GM10266 (cell line): ENCODE results near the gene COL4A2.

Experiments used
- DNase-seq: peaks from one replicate; pipeline ENCODE4 v3.0.0; 2012; ENCODE audit errors: extremely low spot score
- TF ChIP-seq, protein P1 (sequence below): IDR thresholded peaks from 2 replicates; pipeline ENCODE4 v1.5.1; 2012; ENCODE audit warnings: mild to moderate bottlenecking, low read depth; ENCODE audit not compliant: control insufficient read depth, insufficient read depth; ENCODE audit errors: missing control alignments

Gene COL4A2

DNA sequence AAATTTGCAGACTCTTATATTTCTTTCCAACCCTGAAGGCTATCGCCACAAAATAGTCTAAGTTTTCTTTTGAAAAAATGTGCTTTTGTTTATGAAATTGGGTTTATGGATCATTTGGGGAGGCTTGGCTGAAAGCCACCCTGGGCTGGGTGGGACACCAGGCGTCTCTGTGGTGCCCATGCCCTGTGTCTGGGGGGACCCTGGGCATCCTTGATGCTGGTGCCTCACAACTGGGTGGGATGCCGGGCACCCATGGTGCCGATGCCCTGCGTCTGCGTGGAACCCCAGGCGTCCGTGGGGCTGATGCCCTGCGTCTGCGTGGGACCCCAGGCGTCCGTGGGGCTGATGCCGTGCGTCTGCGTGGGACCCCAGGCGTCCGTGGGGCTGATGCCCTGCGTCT is 149.5 kb downstream of the COL4A2 start:
- TF ChIP-seq, protein P1, sequence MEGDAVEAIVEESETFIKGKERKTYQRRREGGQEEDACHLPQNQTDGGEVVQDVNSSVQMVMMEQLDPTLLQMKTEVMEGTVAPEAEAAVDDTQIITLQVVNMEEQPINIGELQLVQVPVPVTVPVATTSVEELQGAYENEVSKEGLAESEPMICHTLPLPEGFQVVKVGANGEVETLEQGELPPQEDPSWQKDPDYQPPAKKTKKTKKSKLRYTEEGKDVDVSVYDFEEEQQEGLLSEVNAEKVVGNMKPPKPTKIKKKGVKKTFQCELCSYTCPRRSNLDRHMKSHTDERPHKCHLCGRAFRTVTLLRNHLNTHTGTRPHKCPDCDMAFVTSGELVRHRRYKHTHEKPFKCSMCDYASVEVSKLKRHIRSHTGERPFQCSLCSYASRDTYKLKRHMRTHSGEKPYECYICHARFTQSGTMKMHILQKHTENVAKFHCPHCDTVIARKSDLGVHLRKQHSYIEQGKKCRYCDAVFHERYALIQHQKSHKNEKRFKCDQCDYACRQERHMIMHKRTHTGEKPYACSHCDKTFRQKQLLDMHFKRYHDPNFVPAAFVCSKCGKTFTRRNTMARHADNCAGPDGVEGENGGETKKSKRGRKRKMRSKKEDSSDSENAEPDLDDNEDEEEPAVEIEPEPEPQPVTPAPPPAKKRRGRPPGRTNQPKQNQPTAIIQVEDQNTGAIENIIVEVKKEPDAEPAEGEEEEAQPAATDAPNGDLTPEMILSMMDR: no peak
- no peak for DNase-seq

DNA sequence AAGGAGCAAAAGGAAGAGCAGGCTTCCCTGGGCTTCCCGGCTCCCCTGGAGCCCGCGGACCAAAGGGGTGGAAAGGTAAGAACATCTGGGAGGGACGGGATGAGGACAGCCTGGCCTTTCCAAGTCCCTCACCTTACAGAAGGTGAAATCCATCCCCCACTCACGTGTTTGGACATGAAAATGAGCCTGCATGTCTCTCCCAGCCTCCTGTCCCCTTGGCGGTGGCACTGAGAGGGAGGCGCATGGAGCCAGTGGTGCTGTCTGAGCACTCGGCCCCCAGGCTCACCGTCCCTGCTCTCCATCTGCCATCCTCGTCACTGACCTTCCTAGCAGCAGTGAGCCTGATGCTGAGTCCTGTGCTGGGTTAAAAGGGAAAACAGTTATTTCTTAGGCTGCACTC is 150.3 kb downstream of the COL4A2 start:
- no peak for DNase-seq

DNA sequence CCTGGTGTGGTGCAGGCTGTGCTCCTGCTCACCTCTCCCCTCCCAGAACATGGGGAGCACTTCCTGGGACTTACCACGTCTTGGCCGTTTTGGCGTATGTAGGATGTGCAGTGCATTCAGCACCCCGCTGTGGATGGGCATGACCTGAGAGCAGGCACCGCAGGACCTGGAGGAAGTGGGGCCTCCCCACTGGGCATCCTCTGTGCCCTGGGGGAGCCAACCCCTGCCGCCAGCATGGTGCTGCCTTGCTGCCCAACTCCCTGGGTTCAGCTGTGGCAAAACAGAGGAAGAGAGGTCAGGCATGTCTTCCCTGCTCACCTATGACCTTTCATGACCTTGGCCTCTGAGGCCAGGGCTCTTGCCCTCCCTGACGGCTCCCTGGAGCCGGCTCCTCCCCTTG is 150.9 kb downstream of the COL4A2 start:
- TF ChIP-seq, protein P1: no peak
- no peak for DNase-seq

More for the DNA sequence above, 150.3 kb downstream of the COL4A2 start:
- TF ChIP-seq, protein P1: no peak

DNA sequence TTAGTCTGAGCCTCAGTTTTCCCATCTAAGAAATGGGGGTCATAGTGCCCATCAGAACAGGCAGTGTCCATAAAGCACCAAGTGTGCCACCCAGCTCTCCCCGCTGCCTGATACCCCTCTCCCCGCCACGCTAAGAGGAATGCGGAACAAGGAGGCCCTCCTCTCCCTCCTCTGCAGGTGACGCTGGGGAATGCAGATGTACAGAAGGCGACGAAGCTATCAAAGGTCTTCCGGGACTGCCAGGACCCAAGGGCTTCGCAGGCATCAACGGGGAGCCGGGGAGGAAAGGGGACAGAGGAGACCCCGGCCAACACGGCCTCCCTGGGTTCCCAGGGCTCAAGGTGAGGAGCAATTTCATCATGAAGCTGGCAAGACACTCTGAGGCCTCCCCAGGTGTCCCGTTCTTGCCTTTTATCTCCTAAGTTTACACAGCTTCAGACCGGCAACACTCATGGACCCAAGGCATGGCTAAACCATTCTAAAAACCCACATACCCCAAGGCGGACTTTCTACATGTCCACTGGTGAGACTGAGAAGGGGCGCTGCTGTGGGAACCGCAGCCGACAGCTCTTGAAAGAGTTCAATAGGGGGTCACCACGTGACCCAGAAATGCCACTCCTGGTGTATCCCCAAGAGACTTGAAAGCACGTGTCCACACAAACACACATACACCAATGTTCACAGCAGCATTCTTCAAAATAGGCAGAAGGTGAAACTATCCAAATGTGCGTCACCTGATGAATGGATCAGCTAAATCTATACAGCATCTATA is 151.7 kb downstream of the COL4A2 start:
- no peak for DNase-seq
- TF ChIP-seq, protein P1: no peak

DNA sequence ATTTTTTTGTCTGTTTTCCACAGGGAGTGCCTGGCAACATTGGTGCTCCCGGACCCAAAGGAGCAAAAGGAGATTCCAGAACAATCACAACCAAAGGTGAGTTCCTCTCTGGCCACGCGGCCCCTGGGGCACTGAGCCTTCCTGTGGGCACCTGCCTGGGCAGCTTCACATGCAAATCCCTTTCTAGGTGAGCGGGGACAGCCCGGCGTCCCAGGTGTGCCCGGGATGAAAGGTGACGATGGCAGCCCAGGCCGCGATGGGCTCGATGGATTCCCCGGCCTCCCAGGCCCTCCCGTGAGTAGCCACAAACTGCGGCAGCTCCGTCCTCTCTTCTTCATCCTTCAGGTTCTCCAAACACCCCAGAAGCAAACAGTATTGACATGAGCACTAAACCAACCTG is 155.0 kb downstream of the COL4A2 start:
- TF ChIP-seq, protein P1: no peak
- no peak for DNase-seq

DNA sequence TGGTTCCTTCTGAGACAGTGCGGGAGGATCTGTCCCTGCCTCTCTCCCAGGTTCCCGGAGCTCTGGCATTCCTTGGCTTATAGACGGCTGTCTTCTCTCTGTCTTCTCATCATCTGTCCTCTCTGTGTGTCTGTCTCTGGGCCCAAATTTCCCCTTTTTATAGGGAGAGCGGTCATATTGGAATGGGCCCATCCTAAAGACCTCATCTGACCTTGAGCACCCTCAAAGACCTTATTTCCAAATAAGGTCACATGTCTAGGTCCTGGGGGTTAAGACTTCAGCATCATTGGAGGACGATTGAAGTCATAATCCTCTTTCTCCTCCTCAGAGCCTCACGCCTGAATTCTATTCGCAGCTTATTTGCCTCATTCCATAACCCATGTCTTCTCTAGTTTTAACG is 156.1 kb downstream of the COL4A2 start:
- no peak for DNase-seq

More for the DNA sequence above, 156.1 kb downstream of the COL4A2 start:
- TF ChIP-seq, protein P1: no peak
